Stimulated activated CD4-positive, alpha-beta T cell treated with anti-CD3 and anti-CD28 coated beads, Interleukin-15, amount 100 ng/mL, for 48 hours (primary cell): ENCODE results near the gene USP17L24.
"Not testable (repeated sequence)": the region's sequence is repeated elsewhere in the genome, so short reads cannot be mapped to it uniquely, and the experiment has no call there.

Experiments
- DNase-seq, 2 donors: peaks; one replicate each; pipeline ENCODE4 v3.0.0-alpha.2; 2020; ENCODE audit warnings: low read depth in 2 of 2

Gene USP17L24

GRCh38 chr4:9324865-9325264, at the start of gene USP17L24:
Gene USP17L24, plus strand, starts transcription at chr4:9325165. Its CDS starts 0 bp downstream, at chr4:9325165.
- not testable (repeated sequence) for DNase-seq

- DNase-seq, result not testable (repeated sequence)
Measured at GRCh38 chr4:9324191-9324590, 774 bp upstream of the USP17L24 start.

GRCh38 chr4:9329611-9330010, 4.6 kb downstream of the USP17L24 start, which contains the start of gene USP17L25:
Gene USP17L25, plus strand, starts transcription at chr4:9329911. Its CDS starts 0 bp downstream, at chr4:9329911.
- DNase-seq, result not testable (repeated sequence)

- DNase-seq, result not testable (repeated sequence)
Measured at GRCh38 chr4:9334358-9334757, 9.4 kb downstream of the USP17L24 start, which contains the start of gene USP17L26. Gene USP17L26, plus strand, starts transcription at chr4:9334658. Its CDS starts 0 bp downstream, at chr4:9334658.

GRCh38 chr4:9339103-9339502, 14.1 kb downstream of the USP17L24 start, which contains the start of gene USP17L5:
Gene USP17L5, plus strand, starts transcription at chr4:9339403. Its CDS starts 0 bp downstream, at chr4:9339403.
- DNase-seq, result not testable (repeated sequence)

- DNase-seq, result not testable (repeated sequence)
Measured at GRCh38 chr4:9343848-9344247, 18.9 kb downstream of the USP17L24 start, which contains the start of gene USP17L27. Gene USP17L27, plus strand, starts transcription at chr4:9344148. Its CDS starts 0 bp downstream, at chr4:9344148.

GRCh38 chr4:9348593-9348992, 23.6 kb downstream of the USP17L24 start, which contains the start of gene USP17L28:
Gene USP17L28, plus strand, starts transcription at chr4:9348893. Its CDS starts 0 bp downstream, at chr4:9348893.
- not testable (repeated sequence) for DNase-seq

GRCh38 chr4:9350866-9351265, 25.9 kb downstream of the USP17L24 start:
- not testable (repeated sequence) for DNase-seq

GRCh38 chr4:9353338-9353737, 28.4 kb downstream of the USP17L24 start, which contains the start of gene USP17L29:
Gene USP17L29, plus strand, starts transcription at chr4:9353638. Its CDS starts 0 bp downstream, at chr4:9353638.
- DNase-seq, result not testable (repeated sequence)

- DNase-seq, result not testable (repeated sequence)
Measured at GRCh38 chr4:9362829-9363228, 37.9 kb downstream of the USP17L24 start, which contains the start of gene USP17L30. Gene USP17L30, plus strand, starts transcription at chr4:9363129. Its CDS starts 0 bp downstream, at chr4:9363129.
